ENCODE measurements around the gene NTM.

- TF ChIP-seq ZNF335 (tag by site-specific recombination; conservative IDR thresholded peaks at IDR 0.05) = no peak
- TF ChIP-seq ZNF16 (tag by site-specific recombination; IDR thresholded peaks at IDR 0.05; ENCODE audit: low read depth) = no peak
- no peak for TF ChIP-seq KLF1 (tag by site-specific recombination; IDR thresholded peaks at IDR 0.05)
- TF ChIP-seq CTCF (tag by site-specific recombination; IDR thresholded peaks at IDR 0.05) = no peak
- no peak for TF ChIP-seq PATZ1 (tag by site-specific recombination; IDR thresholded peaks at IDR 0.05)
- TF ChIP-seq ZNF140 (tag by site-specific recombination; IDR thresholded peaks at IDR 0.05) = no peak
- TF ChIP-seq ZNF10 (tag by site-specific recombination; IDR thresholded peaks at IDR 0.05) = no peak
- TF ChIP-seq ZNF670 (tag by site-specific recombination; IDR thresholded peaks at IDR 0.05; ENCODE audit: low read depth) = no peak
- TF ChIP-seq MYNN (tag by site-specific recombination; IDR thresholded peaks at IDR 0.05; ENCODE audit: borderline replicate concordance) = no peak
- TF ChIP-seq ZNF114 (tag by site-specific recombination; IDR thresholded peaks at IDR 0.05) = no peak
- TF ChIP-seq ZBTB26 (tag by site-specific recombination; optimal IDR thresholded peaks at IDR 0.05) = no peak
- TF ChIP-seq FEZF1 (tag by site-specific recombination; IDR thresholded peaks at IDR 0.05) = no peak
- TF ChIP-seq ZNF280D (tag by site-specific recombination; IDR thresholded peaks at IDR 0.05) = no peak
Observed at GRCh38 chr11:132254906-132255305, 884.5 kb downstream of the NTM start.

Data from HEK293 (cell line).